WERI-Rb-1 (cell line): ENCODE results near the gene AGAP1.

Experiments
- DNase-seq: peaks from one replicate; pipeline ENCODE4 v3.0.0-alpha.2; 2020
- H3K27ac ChIP-seq: fragments of 250-450 bp; sonication (Bioruptor Pico); 2 replicates; pipeline ENCODE4 v1.5.1; 2020; ENCODE audit warnings: mild to moderate bottlenecking, moderate library complexity
- H3K27me3 ChIP-seq: fragments of 250-450 bp; sonication (Bioruptor Pico); 2 replicates; pipeline ENCODE4 v1.5.1; 2021; ENCODE audit warnings: mild to moderate bottlenecking, low read depth, moderate library complexity; ENCODE audit not compliant: insufficient read depth, severe bottlenecking
- H3K36me3 ChIP-seq: fragments of 250-450 bp; sonication (Bioruptor Pico); 2 replicates; pipeline ENCODE4 v1.5.1; 2020; ENCODE audit warnings: mild to moderate bottlenecking, moderate library complexity
- H3K4me3 ChIP-seq: 2 replicates; pipeline ENCODE4 v1.5.1; 2011; ENCODE audit warnings: low read depth, mild to moderate bottlenecking, control low read depth, low read length
- H3K9me3 ChIP-seq: fragments of 250-450 bp; sonication (Bioruptor Pico); 2 replicates; pipeline ENCODE4 v1.5.1; 2021; ENCODE audit warnings: mild to moderate bottlenecking, moderate library complexity; ENCODE audit not compliant: severe bottlenecking
- TF ChIP-seq, protein P1 (sequence below): IDR thresholded peaks from 2 replicates; pipeline ENCODE4 v1.5.1; 2011; ENCODE audit warnings: low read depth, mild to moderate bottlenecking, control low read depth, inconsistent platforms, low read length

AGAP1 gene

DNA sequence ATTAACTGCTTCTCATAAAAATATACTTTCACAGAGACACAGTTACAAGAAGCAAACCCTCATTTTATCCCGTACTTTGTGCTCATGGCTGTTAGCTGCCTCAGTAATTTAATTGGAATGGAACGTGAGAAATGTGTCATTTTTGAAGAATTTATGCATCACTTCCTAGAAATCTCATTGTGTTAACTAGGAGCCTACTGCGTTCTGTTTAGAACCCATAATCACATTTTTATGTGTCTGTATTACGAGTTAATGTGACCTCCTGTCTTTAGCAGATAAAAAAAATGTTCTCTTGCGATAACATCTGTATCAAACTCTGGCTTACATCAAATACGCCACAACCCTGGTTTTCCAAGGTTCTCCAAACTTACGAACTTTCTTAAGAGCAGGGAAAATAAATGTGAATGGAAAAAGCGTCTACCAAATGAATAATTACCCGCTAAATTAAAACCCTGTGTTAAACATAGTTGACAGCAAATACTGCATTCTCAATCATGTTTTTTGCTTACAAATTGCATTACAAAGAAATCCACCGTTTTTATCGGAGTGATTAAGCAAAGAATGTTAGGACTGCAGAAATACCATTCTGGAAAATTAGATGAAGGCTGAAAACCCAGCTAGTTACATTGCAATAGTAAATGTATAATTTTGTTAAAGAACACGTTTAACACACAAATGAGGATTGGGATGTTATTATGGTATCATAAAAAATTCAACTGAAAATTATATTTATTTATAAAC lies 686.4 kb downstream of the AGAP1 start:
- H3K27ac ChIP-seq: no peak overlapping the region
- no peak for DNase-seq
- H3K36me3 ChIP-seq: no peaks in the 10 kb centered on the region
- peaks cover 9% of the 10 kb centered on the region for H3K9me3 ChIP-seq
- no peak overlapping the region for H3K4me3 ChIP-seq
- H3K27me3 ChIP-seq: peaks cover 55% of the 10 kb centered on the region
- TF ChIP-seq, protein P1, sequence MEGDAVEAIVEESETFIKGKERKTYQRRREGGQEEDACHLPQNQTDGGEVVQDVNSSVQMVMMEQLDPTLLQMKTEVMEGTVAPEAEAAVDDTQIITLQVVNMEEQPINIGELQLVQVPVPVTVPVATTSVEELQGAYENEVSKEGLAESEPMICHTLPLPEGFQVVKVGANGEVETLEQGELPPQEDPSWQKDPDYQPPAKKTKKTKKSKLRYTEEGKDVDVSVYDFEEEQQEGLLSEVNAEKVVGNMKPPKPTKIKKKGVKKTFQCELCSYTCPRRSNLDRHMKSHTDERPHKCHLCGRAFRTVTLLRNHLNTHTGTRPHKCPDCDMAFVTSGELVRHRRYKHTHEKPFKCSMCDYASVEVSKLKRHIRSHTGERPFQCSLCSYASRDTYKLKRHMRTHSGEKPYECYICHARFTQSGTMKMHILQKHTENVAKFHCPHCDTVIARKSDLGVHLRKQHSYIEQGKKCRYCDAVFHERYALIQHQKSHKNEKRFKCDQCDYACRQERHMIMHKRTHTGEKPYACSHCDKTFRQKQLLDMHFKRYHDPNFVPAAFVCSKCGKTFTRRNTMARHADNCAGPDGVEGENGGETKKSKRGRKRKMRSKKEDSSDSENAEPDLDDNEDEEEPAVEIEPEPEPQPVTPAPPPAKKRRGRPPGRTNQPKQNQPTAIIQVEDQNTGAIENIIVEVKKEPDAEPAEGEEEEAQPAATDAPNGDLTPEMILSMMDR: no peak

DNA sequence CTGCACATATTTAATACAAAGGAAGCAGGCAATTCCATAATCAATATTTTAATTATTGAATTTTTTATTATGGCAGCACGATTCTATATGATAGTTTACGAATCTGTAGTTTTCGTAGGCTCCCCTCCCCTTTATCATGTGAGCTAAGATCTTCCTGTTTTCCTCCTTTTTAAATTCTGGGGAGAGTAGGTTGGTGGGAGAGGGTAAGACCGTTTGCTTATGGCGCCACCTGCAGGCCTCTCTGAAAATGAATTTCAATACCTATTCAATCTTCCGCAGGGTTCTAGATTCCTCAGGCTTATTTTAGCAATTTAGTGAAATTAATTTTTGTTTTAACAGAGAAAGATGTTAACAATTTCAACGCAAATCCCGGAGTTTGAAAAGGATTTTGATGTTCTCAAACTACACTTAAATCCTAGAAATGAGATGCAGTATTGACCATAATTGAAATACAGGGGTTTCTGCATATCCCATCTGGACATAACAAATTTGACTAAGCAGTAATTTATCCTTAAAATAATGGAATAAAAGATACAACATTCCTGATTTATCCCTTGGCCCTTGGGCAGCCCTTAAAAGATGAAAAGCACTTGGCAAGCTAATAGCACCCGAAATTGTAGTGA lies 687.1 kb downstream of the AGAP1 start:
- TF ChIP-seq, protein P1: peak; percentile 50
- Histone ChIP-seq H3K27me3 (peaks cover 50% of the 10 kb centered on the region), H3K9me3 (peaks cover 9% of the 10 kb centered on the region), H3K4me3 (no peak overlapping the region), H3K27ac (no peak overlapping the region), H3K36me3 (no peaks in the 10 kb centered on the region)
- DNase-seq: peak; percentile 69
